HepG2 (cell line): ENCODE results near the gene NPBWR2. TPM values are rescaled to one million over a fixed set of nuclear protein-coding genes. Genes with fewer than 3 reads are reported as not detected.

Experiments used
- AFF4 ChIP-seq: sonication (generic); formaldehyde crosslinking; IDR thresholded peaks from 2 replicates; pipeline ENCODE4 v1.4.0; 2020; ENCODE audit warnings: missing genetic modification reagents
- BATF2 ChIP-seq: sonication (generic); formaldehyde crosslinking; IDR thresholded peaks from 2 replicates; pipeline ENCODE4 v1.8.0; 2022; ENCODE audit warnings: mild to moderate bottlenecking, missing genetic modification reagents, moderate library complexity
- CBFB ChIP-seq: sonication (generic); formaldehyde crosslinking; IDR thresholded peaks from 2 replicates; pipeline ENCODE4 v1.4.0; 2020; ENCODE audit warnings: missing genetic modification reagents
- ETV5 ChIP-seq: IDR thresholded peaks from 2 replicates; pipeline ENCODE4 v1.6.1; 2018; ENCODE audit warnings: missing biosample characterization, missing genetic modification reagents, inconsistent platforms, borderline replicate concordance
- GLI4 ChIP-seq: sonication (generic); formaldehyde crosslinking; IDR thresholded peaks from 2 replicates; pipeline ENCODE4 v1.5.1; 2020; ENCODE audit warnings: missing genetic modification reagents, mild to moderate bottlenecking, moderate library complexity, borderline replicate concordance
- NR1H2 ChIP-seq: sonication (generic); formaldehyde crosslinking; IDR thresholded peaks from 2 replicates; pipeline ENCODE4 v1.8.1; 2022; ENCODE audit warnings: low read depth, missing genetic modification reagents, borderline replicate concordance
- NR2F1 ChIP-seq, 2 experiments: fragments of 450-650 bp in 1 of 2; formaldehyde crosslinking in 1 of 2; IDR thresholded peaks; 2 replicates each; pipeline versions ENCODE4 v1.5.0 to v1.6.1; 2016 to 2020; ENCODE audit warnings: mild to moderate bottlenecking in 1 of 2, missing compliant biosample characterization in 1 of 2, missing genetic modification reagents in 1 of 2, moderate library complexity in 1 of 2
- RFX1 ChIP-seq: fragments of 450-650 bp; IDR thresholded peaks from 2 replicates; pipeline ENCODE4 v1.6.1; 2017
- SIX1 ChIP-seq: sonication (generic); formaldehyde crosslinking; IDR thresholded peaks from 2 replicates; pipeline ENCODE4 v1.4.0; 2020; ENCODE audit warnings: missing genetic modification reagents, borderline replicate concordance
- TAF1 ChIP-seq: sonication (generic); formaldehyde crosslinking; IDR thresholded peaks from 2 replicates; pipeline ENCODE4 v1.4.0; 2020; ENCODE audit warnings: missing genetic modification reagents
- TARDBP ChIP-seq: sonication (generic); formaldehyde crosslinking; IDR thresholded peaks from 2 replicates; pipeline ENCODE4 v1.8.0; 2022; ENCODE audit warnings: mild to moderate bottlenecking, missing genetic modification reagents
- TBL1XR1 ChIP-seq: fragments of 150-350 bp; IDR thresholded peaks from 2 replicates; pipeline ENCODE4 v1.6.1; 2014; ENCODE audit warnings: borderline replicate concordance, low read length; ENCODE audit not compliant: partially characterized antibody
- TGIF2 ChIP-seq: IDR thresholded peaks from 2 replicates; pipeline ENCODE4 v1.6.1; 2016; ENCODE audit warnings: control low read depth, missing compliant biosample characterization
- XRCC5 ChIP-seq: fragments of 200-400 bp; formaldehyde crosslinking; optimal IDR thresholded peaks from 2 replicates; pipeline ENCODE3; 2017; ENCODE audit warnings: mild to moderate bottlenecking, low read length
- YY1 ChIP-seq: IDR thresholded peaks from 2 replicates; pipeline ENCODE4 v1.6.1; 2011; ENCODE audit warnings: low read length, low read depth, moderate library complexity, mild to moderate bottlenecking; ENCODE audit not compliant: insufficient read depth, insufficient replicate concordance
- ZNF296 ChIP-seq: sonication (generic); formaldehyde crosslinking; conservative IDR thresholded peaks from 2 replicates; pipeline ENCODE4 v1.5.0; 2020; ENCODE audit warnings: mild to moderate bottlenecking, missing genetic modification reagents
- ZNF331 ChIP-seq: sonication (generic); formaldehyde crosslinking; IDR thresholded peaks from 2 replicates; pipeline ENCODE4 v1.4.0; 2020; ENCODE audit warnings: missing genetic modification reagents
- ZNF580 ChIP-seq: IDR thresholded peaks from 2 replicates; pipeline ENCODE4 v1.6.1; 2016; ENCODE audit warnings: low read depth, borderline replicate concordance
- ZNF614 ChIP-seq: IDR thresholded peaks from 2 replicates; pipeline ENCODE4 v1.6.1; 2018; ENCODE audit warnings: missing biosample characterization, missing genetic modification reagents, inconsistent platforms, borderline replicate concordance
- ZNF7 ChIP-seq: IDR thresholded peaks from 2 replicates; pipeline ENCODE4 v1.6.1; 2016; ENCODE audit warnings: missing biosample characterization, missing genetic modification reagents
- ZNF761 ChIP-seq: sonication (generic); formaldehyde crosslinking; conservative IDR thresholded peaks from 2 replicates; pipeline ENCODE4 v1.4.0; 2020; ENCODE audit warnings: mild to moderate bottlenecking, missing genetic modification reagents
- ZNF766 ChIP-seq: sonication (generic); formaldehyde crosslinking; IDR thresholded peaks from 2 replicates; pipeline ENCODE4 v1.5.0; 2020; ENCODE audit warnings: missing genetic modification reagents, borderline replicate concordance
- polyA plus RNA-seq, 8 experiments: library from polyadenylated mRNA; depleted of rRNA in 3 of 8; stranded (reverse) in 7 of 8; unstranded in 1 of 8; fragments of >200 nt; fragmentation: Illumina TruSeq in 4 of 8; extraction: Trizol in 4 of 8; gene quantifications; 2 replicates each; pipeline versions ENCODE4 v1.2.1 to v1.2.3, GENCODE V29; 2011 to 2016; ENCODE audit warnings: low read depth in 4 of 8, missing spikeins in 1 of 8, mixed read lengths in 1 of 8; ENCODE audit not compliant: insufficient read depth in 1 of 8
- total RNA-seq, 5 experiments: library from RNA; depleted of rRNA; stranded (reverse); fragments of >200 nt; fragmentation: Illumina TruSeq; extraction: Trizol; gene quantifications; 2 replicates each; pipeline ENCODE4 v1.2.3, GENCODE V29; 2016; ENCODE audit warnings: low read depth in 1 of 5

The NPBWR2 gene
- total and polyA plus RNA-seq, 2 of the 13 experiments (the other 11 are each of a cell fraction or from before 2014, with no cell fraction given) = not detected

- TF ChIP-seq GLI4 (CRISPR knock-in tag) (0 out of 2 replicates have a peak, but pooled peaks have one; percentile 69), ZNF7 (CRISPR knock-in tag) (no peak), TBL1XR1 (no peak), ETV5 (CRISPR knock-in tag) (no peak; the same call in none of the 2 replicates), CBFB (no peak), RFX1 (no peak), NR1H2 (CRISPR knock-in tag) (0 out of 2 replicates have a peak, but pooled peaks have one; percentile 76), YY1 (no peak), TAF1 (peak; percentile 31; the same call in 1 of the 2 replicates), ZNF296 (CRISPR knock-in tag) (peak; percentile 38), NR2F1 (CRISPR knock-in tag; IDR thresholded peaks at IDR 0.05) (peak; percentile 50 to 73; a peak in 1 of 4 replicates), BATF2 (CRISPR knock-in tag) (peak; percentile 84; the same call in 1 of the 2 replicates), SIX1 (no peak; the same call in 1 of the 2 replicates), ZNF614 (CRISPR knock-in tag) (no peak; the same call in 1 of the 2 replicates), ZNF761 (CRISPR knock-in tag) (no peak), ZNF331 (CRISPR knock-in tag) (peak; percentile 77), AFF4 (CRISPR knock-in tag) (no peak), XRCC5 (no peak), ZNF766 (CRISPR knock-in tag) (no peak), TARDBP (CRISPR knock-in tag) (peak; percentile 74; the same call in 1 of the 2 replicates), TGIF2 (CRISPR knock-in tag) (no peak; the same call in 1 of the 2 replicates), ZNF580 (no peak)
These were observed 42.0 kb downstream of the NPBWR2 start (continued) for GRCh38 chr20:64065062-64065973.
